HUDEP-2 (cell line): ENCODE measurements around the gene SFMBT2.

Source experiments
- DNase-seq, 76 experiments: peaks; one replicate each; lab custom pipeline; 2025; ENCODE audit not compliant: unreplicated experiment in 76 of 76; lab: John Stamatoyannopoulos, UW

SFMBT2 gene

GRCh38 chr10:7372504-7372903, 38.3 kb downstream of the SFMBT2 start:
- DNase-seq: no peak

- no peak for DNase-seq
Observed at GRCh38 chr10:7370511-7370910, 40.3 kb downstream of the SFMBT2 start.

- DNase-seq: no peak
Observed at GRCh38 chr10:7365027-7365745, 45.6 kb downstream of the SFMBT2 start.

GRCh38 chr10:7364474-7364873, 46.4 kb downstream of the SFMBT2 start:
- DNase-seq: no peak

- DNase-seq: no peak
Observed at GRCh38 chr10:7363700-7364099, 47.1 kb downstream of the SFMBT2 start.

GRCh38 chr10:7362471-7362870, 48.4 kb downstream of the SFMBT2 start:
- DNase-seq: no peak

- DNase-seq: no peak
Observed at GRCh38 chr10:7361316-7361715, 49.5 kb downstream of the SFMBT2 start.

GRCh38 chr10:7359954-7360353, 50.9 kb downstream of the SFMBT2 start:
- no peak for DNase-seq

GRCh38 chr10:7359356-7359755, 51.5 kb downstream of the SFMBT2 start:
- no peak for DNase-seq

GRCh38 chr10:7357193-7357592, 53.6 kb downstream of the SFMBT2 start:
- DNase-seq: no peak

GRCh38 chr10:7354330-7355047, 56.3 kb downstream of the SFMBT2 start:
- peak in 3 of 76 experiments; percentile 11 to 26 (median 22) for DNase-seq

GRCh38 chr10:7351894-7352293, 58.9 kb downstream of the SFMBT2 start:
- no peak for DNase-seq

- DNase-seq: no peak
Observed at GRCh38 chr10:7350541-7351195, 60.2 kb downstream of the SFMBT2 start.

- no peak for DNase-seq
Observed at GRCh38 chr10:7345717-7346116, 65.1 kb downstream of the SFMBT2 start.

- DNase-seq: no peak
Observed at GRCh38 chr10:7343040-7343439, 67.8 kb downstream of the SFMBT2 start.

GRCh38 chr10:7340179-7340874, 70.5 kb downstream of the SFMBT2 start:
- no peak for DNase-seq

- no peak for DNase-seq
Observed at GRCh38 chr10:7339510-7339909, 71.3 kb downstream of the SFMBT2 start.

GRCh38 chr10:7338469-7338868, 72.4 kb downstream of the SFMBT2 start:
- no peak for DNase-seq

GRCh38 chr10:7337431-7338171, 73.2 kb downstream of the SFMBT2 start:
- no peak for DNase-seq

- no peak for DNase-seq
Observed at GRCh38 chr10:7335977-7336376, 74.9 kb downstream of the SFMBT2 start.

- no peak for DNase-seq
Observed at GRCh38 chr10:7334642-7334964, 76.2 kb downstream of the SFMBT2 start.
